ENCODE results near the gene G6PC3. TPM values are rescaled to one million over a fixed set of nuclear protein-coding genes. Genes with fewer than 3 reads are reported as not detected.
A peak's percentile ranks its signal among the peaks of the same experiment; 100 is the strongest.

Gene G6PC3
- total RNA-seq, 4 donors from 2014 or later: 10.3 to 23.3 (median 17.2) TPM

GRCh38 chr17:44110823-44111633, 40.5 kb downstream of the G6PC3 start:
- H3K9me3 ChIP-seq: no peaks in the 10 kb centered on the region
- H3K4me3 ChIP-seq: peak overlapping the region; percentile 28 to 61 (median 44)
- peak overlapping the region; percentile 82 to 93 (median 88) for H3K27ac ChIP-seq
- WGBS, 2 donors: 1 to 8% methylated on average over 8 to 13 of the region's 28 CpGs
- intact Hi-C loops (cut with DNase I): no loop called here
- H3K27me3 ChIP-seq: no peaks in the 10 kb centered on the region
- peaks cover 0 to 32% (median 4%) of the 10 kb centered on the region in 3 donors for H3K36me3 ChIP-seq
- DNase-seq: peak; percentile 37
- peak in 3 of 4 donors; percentile 55 to 75 (median 65) for TF ChIP-seq POLR2A (IDR thresholded peaks at IDR 0.05)
- peak in 2 of 6 experiments; percentile 5 to 12 for TF ChIP-seq CTCF (IDR thresholded peaks at IDR 0.05)
- H3K4me1 ChIP-seq: peaks cover 65 to 100% (median 80%) of the 10 kb centered on the region in 3 donors

- Histone ChIP-seq H3K27ac (peak overlapping the region; percentile 82 to 93 (median 88)), H3K36me3 (peaks cover 0 to 33% (median 4%) of the 10 kb centered on the region in 3 donors), H3K4me1 (peaks cover 65 to 97% (median 77%) of the 10 kb centered on the region in 3 donors), H3K4me3 (no peak overlapping the region), H3K9me3 (no peaks in the 10 kb centered on the region), H3K27me3 (no peaks in the 10 kb centered on the region)
- WGBS, 2 donors: 71 to 82% methylated on average over 3 of the region's 3 CpGs
- no peak for TF ChIP-seq CTCF (IDR thresholded peaks at IDR 0.05)
- no peak for TF ChIP-seq POLR2A (IDR thresholded peaks at IDR 0.05)
- intact Hi-C loops (cut with DNase I): no loop called here
- DNase-seq: no peak
Measured at GRCh38 chr17:44111777-44112176, 41.2 kb downstream of the G6PC3 start.

- peaks cover 59 to 91% (median 69%) of the 10 kb centered on the region in 3 donors for H3K4me1 ChIP-seq
Measured at GRCh38 chr17:44112284-44113280, 42.0 kb downstream of the G6PC3 start.

GRCh38 chr17:44113382-44113781, 42.8 kb downstream of the G6PC3 start:
- H3K27me3 ChIP-seq: no peaks in the 10 kb centered on the region
- peak overlapping the region; percentile 63 to 93 (median 88) for H3K27ac ChIP-seq
- 75 to 82% methylated on average over 1 of the region's 1 CpG for WGBS, 2 donors
- peaks cover 53 to 91% (median 65%) of the 10 kb centered on the region in 3 donors for H3K4me1 ChIP-seq
- no peak for DNase-seq
- TF ChIP-seq POLR2A (IDR thresholded peaks at IDR 0.05): no peak
- no peak for TF ChIP-seq CTCF (IDR thresholded peaks at IDR 0.05)
- intact Hi-C loops (cut with DNase I): no loop called here
- H3K36me3 ChIP-seq: peaks cover 0 to 38% (median 4%) of the 10 kb centered on the region in 3 donors
- H3K9me3 ChIP-seq: no peaks in the 10 kb centered on the region
- no peak overlapping the region for H3K4me3 ChIP-seq

More at GRCh38 chr17:44112284-44113280, 42.0 kb downstream of the G6PC3 start:
- H3K36me3 ChIP-seq: peaks cover 0 to 38% (median 4%) of the 10 kb centered on the region in 3 donors
- no peaks in the 10 kb centered on the region for H3K27me3 ChIP-seq
- H3K27ac ChIP-seq: peak overlapping the region; percentile 82 to 93 (median 88)
- H3K4me3 ChIP-seq: no peak overlapping the region
- TF ChIP-seq CTCF (IDR thresholded peaks at IDR 0.05) (no peak), POLR2A (IDR thresholded peaks at IDR 0.05) (no peak)
- DNase-seq: no peak
- no peaks in the 10 kb centered on the region for H3K9me3 ChIP-seq
- 60 to 70% methylated on average over 1 to 2 of the region's 4 CpGs for WGBS, 2 donors
- intact Hi-C loops (cut with DNase I): no loop called here

Data from esophagus squamous epithelium (tissue), 5 donors.